ENCODE measurements around the gene PTPN20.
"Not testable (repeated sequence)": the region's sequence is repeated elsewhere in the genome, so short reads cannot be mapped to it uniquely, and the experiment has no call there.

The PTPN20 gene

GRCh38 chr10:46911144-46911876 lies at the start of gene PTPN20:
Gene PTPN20 (plus strand): TSS chr10:46911428. CDS start chr10:46932500, 21,072 bp downstream.
- not testable (repeated sequence) for DNase-seq (ENCODE audit: low read depth, low spot score)

- not testable (repeated sequence) for DNase-seq (ENCODE audit: low read depth, low spot score)
These were observed 41.5 kb upstream of the PTPN20 start for GRCh38 chr10:46869716-46870115.

GRCh38 chr10:46871583-46871982 lies 39.6 kb upstream of the PTPN20 start:
- DNase-seq (ENCODE audit: low read depth, low spot score) = not testable (repeated sequence)

GRCh38 chr10:46875304-46875703 lies 35.9 kb upstream of the PTPN20 start:
- DNase-seq (ENCODE audit: low read depth, low spot score) = not testable (repeated sequence)

GRCh38 chr10:46876773-46877172 lies 34.5 kb upstream of the PTPN20 start:
- DNase-seq (ENCODE audit: low read depth, low spot score) = not testable (repeated sequence)

- not testable (repeated sequence) for DNase-seq (ENCODE audit: low read depth, low spot score)
These were observed 32.5 kb upstream of the PTPN20 start for GRCh38 chr10:46878761-46879160.

GRCh38 chr10:46890813-46891611 lies 20.2 kb upstream of the PTPN20 start:
- DNase-seq (ENCODE audit: low read depth, low spot score) = not testable (repeated sequence)

- DNase-seq (ENCODE audit: low read depth, low spot score) = not testable (repeated sequence)
These were observed 14.2 kb upstream of the PTPN20 start for GRCh38 chr10:46896762-46897692.

- not testable (repeated sequence) for DNase-seq (ENCODE audit: low read depth, low spot score)
These were observed 10.0 kb upstream of the PTPN20 start for GRCh38 chr10:46901247-46901646.

GRCh38 chr10:46903874-46904273 lies 7.4 kb upstream of the PTPN20 start:
- not testable (repeated sequence) for DNase-seq (ENCODE audit: low read depth, low spot score)

GRCh38 chr10:46906359-46906758 lies 4.9 kb upstream of the PTPN20 start:
- DNase-seq (ENCODE audit: low read depth, low spot score) = not testable (repeated sequence)

- DNase-seq (ENCODE audit: low read depth, low spot score) = not testable (repeated sequence)
These were observed 3.8 kb upstream of the PTPN20 start for GRCh38 chr10:46907185-46908117.

- not testable (repeated sequence) for DNase-seq (ENCODE audit: low read depth, low spot score)
These were observed 11.3 kb downstream of the PTPN20 start for GRCh38 chr10:46922498-46922897.

- DNase-seq (ENCODE audit: low read depth, low spot score) = not testable (repeated sequence)
These were observed 13.9 kb downstream of the PTPN20 start for GRCh38 chr10:46925156-46925555.

GRCh38 chr10:46925853-46926252 lies 14.6 kb downstream of the PTPN20 start:
- not testable (repeated sequence) for DNase-seq (ENCODE audit: low read depth, low spot score)

GRCh38 chr10:46928810-46929209 lies 17.6 kb downstream of the PTPN20 start:
- not testable (repeated sequence) for DNase-seq (ENCODE audit: low read depth, low spot score)

GRCh38 chr10:46932383-46932782 lies 21.2 kb downstream of the PTPN20 start:
- DNase-seq (ENCODE audit: low read depth, low spot score) = not testable (repeated sequence)

GRCh38 chr10:46941091-46941490 lies 29.9 kb downstream of the PTPN20 start:
- DNase-seq (ENCODE audit: low read depth, low spot score) = not testable (repeated sequence)

- not testable (repeated sequence) for DNase-seq (ENCODE audit: low read depth, low spot score)
These were observed 37.7 kb downstream of the PTPN20 start for GRCh38 chr10:46948687-46949518.
